CD4-positive, alpha-beta memory T cell (primary cell): ENCODE results near the gene OSBP. TPM values are rescaled to one million over a fixed set of nuclear protein-coding genes. Genes with fewer than 3 reads are reported as not detected.

ENCODE experiments used
- microRNA-seq: library from miRNA; unstranded; fragments of <30 nt; microRNA quantifications from one replicate; pipeline ENCODE4 v1.2.0, GENCODE V29; 2021; ENCODE audit warnings: borderline replicate concordance, borderline number of aligned reads, borderline microRNAs expressed, mixed read lengths
- polyA plus RNA-seq, 2 donors: library from polyadenylated mRNA; unstranded; fragments of 300-500 nt; fragmentation: Illumina TruSeq; gene quantifications; one replicate each; pipeline ENCODE4 v1.2.3, GENCODE V29; 2021
- total RNA-seq, 2 experiments: library from RNA; stranded (reverse); gene quantifications; one replicate each; pipeline ENCODE4 v1.2.3, GENCODE V29; 2021

Gene OSBP
- total and polyA plus RNA-seq, 4 experiments from 2014 or later = 17.4 to 55.6 (median 48.4) TPM

Small RNA genes within 50 kb of the gene (microRNA-seq; reads per million reads assigned to microRNA genes)
- gene MIR3162 = not detected

Other genes starting within 250 kb of the OSBP start
- gene OR5A2, start 189.4 kb downstream of the OSBP start, total RNA-seq = not detected
- gene OR5A2, start 189.4 kb downstream of the OSBP start, polyA plus RNA-seq = not detected
- not detected for gene OR5A1, start 179.3 kb downstream of the OSBP start, total RNA-seq
- gene OR5A1, start 179.3 kb downstream of the OSBP start, polyA plus RNA-seq = not detected
- not detected for gene OR4D6, start 158.8 kb downstream of the OSBP start, total RNA-seq
- gene OR4D6, start 158.8 kb downstream of the OSBP start, polyA plus RNA-seq = not detected
- not detected for gene OR4D10, start 142.5 kb downstream of the OSBP start, total RNA-seq
- not detected for gene OR4D10, start 142.5 kb downstream of the OSBP start, polyA plus RNA-seq
- gene OR4D11, start 112.2 kb downstream of the OSBP start, total RNA-seq = not detected
- not detected for gene OR4D11, start 112.2 kb downstream of the OSBP start, polyA plus RNA-seq
- not detected for gene OR4D9, start 104.2 kb downstream of the OSBP start, total RNA-seq
- not detected for gene OR4D9, start 104.2 kb downstream of the OSBP start, polyA plus RNA-seq
- gene PATL1, start 53.3 kb upstream of the OSBP start, total RNA-seq = 10 to 100 TPM; 45.3 to 45.5 TPM
- gene PATL1, start 53.3 kb upstream of the OSBP start, polyA plus RNA-seq = 1 to 10 TPM; 2.6 to 8.7 TPM
- not detected for gene OR10V1, start 98.1 kb upstream of the OSBP start, total RNA-seq
- gene OR10V1, start 98.1 kb upstream of the OSBP start, polyA plus RNA-seq = not detected
- 10 to 100 TPM; 13.6 to 15.4 TPM for gene STX3, start 139.6 kb upstream of the OSBP start, total RNA-seq
- gene STX3, start 139.6 kb upstream of the OSBP start, polyA plus RNA-seq = 1 to 10 TPM; 8.6 to 8.7 TPM
- 10 to 100 TPM; 33.2 to 35.9 TPM for gene MRPL16, start 195.0 kb upstream of the OSBP start, total RNA-seq
- gene MRPL16, start 195.0 kb upstream of the OSBP start, polyA plus RNA-seq = 10 to 100 TPM; 85.6 to 92.2 TPM
- not detected for gene CBLIF, start 229.7 kb upstream of the OSBP start, total RNA-seq
- gene CBLIF, start 229.7 kb upstream of the OSBP start, polyA plus RNA-seq = not detected